HG03039 (cell line): ENCODE results near the gene CCDC158.
"Not testable (repeated sequence)": the region's sequence is repeated elsewhere in the genome, so short reads cannot be mapped to it uniquely, and the experiment has no call there.

Experiments
- ATAC-seq: cut with Tn5 transposase; IDR thresholded peaks from one replicate; pipeline ENCODE4 v1.9.1; 2021; ENCODE audit warnings: mild to moderate bottlenecking, moderate library complexity; ENCODE audit not compliant: unreplicated experiment

Gene CCDC158

DNA sequence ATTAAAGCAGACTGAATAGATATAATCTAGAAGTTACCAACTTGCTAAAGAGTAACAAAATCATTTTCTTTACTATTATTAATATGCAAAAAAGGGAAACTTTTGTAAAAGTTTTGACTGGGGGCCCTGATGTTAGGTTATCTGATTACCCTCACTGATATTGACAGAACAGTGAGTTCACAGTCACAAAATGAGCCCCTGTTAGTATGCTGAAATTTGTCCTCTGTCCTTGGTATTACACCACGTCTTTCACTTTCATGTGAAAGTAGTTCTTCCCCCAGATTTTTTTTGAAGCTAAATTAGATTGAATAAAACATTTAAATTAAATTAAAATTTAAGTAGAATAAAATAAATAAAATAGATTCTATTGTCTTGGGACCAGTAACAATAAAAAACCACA, 108.5 kb downstream of the CCDC158 start:
- ATAC-seq, result no peak

DNA sequence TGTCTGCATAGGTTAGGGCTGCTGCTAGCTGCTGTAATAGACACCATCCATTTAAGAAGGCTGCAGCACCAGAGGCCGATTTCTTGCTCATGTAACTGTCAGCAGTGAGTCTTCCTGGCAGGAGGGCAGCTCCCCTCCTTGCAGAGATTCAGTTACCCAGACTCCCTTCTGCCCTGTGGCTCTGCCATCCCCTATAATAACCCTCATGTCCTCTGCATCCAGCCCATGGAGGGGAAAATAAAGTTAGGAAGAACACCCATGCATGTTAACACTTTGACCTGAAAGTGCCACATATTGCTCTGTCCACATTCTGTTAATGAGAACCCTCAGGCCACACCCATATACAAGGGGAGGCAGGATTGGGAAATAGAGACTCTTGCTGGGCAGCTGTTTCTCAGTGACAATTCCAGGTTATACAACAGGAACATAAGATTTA, 109.0 kb downstream of the CCDC158 start:
- no peak for ATAC-seq

DNA sequence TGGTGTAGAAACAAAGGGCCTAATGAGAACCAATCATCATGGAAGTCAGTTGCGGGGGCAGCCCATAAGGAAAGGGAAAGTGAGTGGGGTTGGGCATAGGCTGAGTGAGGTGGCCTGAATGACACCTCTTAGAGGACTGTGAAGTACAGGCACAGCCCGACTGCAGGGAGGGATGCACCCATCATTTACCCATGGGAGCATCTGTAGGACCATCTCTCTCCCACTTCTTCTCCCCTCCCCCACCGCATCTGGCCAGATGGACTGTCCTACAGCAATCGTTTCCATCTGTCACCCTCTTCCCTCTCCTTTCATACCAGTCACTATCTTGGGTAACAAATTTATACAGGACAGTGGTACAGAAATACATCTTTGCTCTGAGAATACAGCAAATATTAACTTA, 110.3 kb downstream of the CCDC158 start:
- no peak for ATAC-seq

DNA sequence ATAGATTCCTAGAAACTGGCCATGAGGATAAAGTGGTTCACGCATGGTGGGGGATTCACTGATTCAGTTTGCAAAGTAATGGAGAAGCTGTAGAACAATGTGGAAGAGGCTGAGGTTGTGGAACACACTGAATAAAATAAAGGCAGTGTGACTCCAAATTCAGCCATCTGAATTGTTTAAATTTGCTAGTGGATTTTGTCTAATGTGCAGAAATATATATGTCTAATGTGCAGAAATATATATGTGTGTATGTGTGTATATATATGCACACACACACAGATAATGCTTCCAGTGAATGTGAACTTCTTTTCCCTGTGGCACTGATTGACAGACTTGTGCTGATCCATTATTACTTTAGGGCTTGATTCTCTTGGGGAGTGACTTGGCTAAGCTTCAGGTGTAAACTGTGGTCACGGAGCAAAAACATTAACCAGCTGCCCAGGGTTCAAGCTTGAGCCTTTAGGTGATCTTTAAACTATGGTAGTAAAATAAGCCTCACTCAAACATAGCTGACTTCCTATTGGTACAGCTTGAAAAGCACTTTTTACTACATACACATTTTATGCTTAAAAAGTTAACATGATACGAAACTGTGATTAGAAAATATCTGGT, 110.9 kb downstream of the CCDC158 start:
- no peak for ATAC-seq

DNA sequence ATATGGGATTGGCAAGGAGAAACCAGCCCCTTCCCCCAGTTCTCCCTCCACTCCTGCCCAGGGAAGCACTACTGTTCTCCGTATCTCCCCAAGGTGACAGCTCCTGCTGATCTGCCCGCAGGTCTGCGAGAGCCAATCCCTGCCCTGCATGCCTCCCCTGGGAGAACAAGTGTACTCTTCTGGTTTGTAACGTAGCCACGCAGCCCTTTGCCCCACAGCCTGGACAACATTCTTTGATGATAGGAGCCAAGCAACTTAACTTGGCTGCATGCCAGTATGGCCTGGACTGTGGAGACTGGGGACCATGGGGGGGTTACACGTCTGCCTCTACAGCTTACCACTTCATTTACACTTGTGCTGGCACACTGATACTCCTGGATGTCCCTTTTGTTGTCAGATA, 112.4 kb downstream of the CCDC158 start:
- no peak for ATAC-seq

DNA sequence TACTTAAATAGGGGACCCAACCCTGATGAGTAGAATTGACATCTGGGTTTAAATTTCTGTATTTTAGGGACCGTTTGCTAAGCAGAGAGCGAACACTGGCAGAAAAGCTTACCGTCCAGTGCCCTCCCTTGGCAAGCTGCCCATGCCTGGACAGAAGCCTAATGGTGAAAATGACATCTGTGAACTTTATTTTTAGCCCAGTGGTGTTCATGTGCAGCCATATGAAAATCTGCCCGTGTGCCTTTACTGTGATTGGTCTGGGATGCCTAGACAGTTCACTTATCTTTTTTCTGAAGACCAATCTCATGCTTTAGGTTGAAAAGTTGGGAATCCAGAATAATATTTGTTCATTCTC, 113.3 kb downstream of the CCDC158 start:
- no peak for ATAC-seq

DNA sequence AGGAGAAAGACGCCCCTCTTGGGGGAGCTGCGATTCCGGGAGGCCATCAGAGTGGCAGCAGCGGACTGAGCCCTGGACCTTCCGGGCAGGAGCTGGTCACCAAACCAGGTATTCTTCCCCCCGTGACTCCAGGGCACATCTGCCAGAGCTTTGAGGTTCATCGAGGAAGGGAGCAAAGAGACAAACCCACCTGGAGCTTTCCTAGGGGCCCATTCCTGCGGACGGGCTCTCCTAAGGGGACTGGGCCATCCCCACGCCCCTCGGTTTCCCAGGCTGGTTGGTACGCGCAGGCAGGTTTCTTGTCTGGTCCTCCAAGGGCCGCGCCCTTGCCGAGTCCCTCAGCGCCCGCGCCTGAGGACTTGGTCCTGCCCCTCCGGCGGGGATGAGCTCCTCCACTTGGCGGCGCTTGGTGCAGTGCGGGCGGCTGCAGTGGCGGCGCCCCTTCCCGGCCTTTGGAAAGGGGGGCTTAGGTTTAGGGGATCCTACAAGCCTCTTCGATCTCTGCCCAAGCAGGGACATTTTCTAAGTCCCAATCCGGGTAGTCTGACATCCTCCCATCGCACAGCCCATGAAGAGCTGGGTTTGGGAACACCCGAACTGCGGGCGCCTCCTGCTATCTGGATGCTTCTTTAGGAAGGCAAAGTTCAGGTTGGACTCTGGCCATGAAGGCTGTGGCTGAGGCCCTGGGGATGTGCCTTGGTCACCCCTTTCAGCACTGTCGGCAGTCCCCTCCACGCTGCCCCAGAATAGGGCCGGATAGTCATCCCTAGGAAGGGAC, 113.9 kb downstream of the CCDC158 start:
- no peak for ATAC-seq

DNA sequence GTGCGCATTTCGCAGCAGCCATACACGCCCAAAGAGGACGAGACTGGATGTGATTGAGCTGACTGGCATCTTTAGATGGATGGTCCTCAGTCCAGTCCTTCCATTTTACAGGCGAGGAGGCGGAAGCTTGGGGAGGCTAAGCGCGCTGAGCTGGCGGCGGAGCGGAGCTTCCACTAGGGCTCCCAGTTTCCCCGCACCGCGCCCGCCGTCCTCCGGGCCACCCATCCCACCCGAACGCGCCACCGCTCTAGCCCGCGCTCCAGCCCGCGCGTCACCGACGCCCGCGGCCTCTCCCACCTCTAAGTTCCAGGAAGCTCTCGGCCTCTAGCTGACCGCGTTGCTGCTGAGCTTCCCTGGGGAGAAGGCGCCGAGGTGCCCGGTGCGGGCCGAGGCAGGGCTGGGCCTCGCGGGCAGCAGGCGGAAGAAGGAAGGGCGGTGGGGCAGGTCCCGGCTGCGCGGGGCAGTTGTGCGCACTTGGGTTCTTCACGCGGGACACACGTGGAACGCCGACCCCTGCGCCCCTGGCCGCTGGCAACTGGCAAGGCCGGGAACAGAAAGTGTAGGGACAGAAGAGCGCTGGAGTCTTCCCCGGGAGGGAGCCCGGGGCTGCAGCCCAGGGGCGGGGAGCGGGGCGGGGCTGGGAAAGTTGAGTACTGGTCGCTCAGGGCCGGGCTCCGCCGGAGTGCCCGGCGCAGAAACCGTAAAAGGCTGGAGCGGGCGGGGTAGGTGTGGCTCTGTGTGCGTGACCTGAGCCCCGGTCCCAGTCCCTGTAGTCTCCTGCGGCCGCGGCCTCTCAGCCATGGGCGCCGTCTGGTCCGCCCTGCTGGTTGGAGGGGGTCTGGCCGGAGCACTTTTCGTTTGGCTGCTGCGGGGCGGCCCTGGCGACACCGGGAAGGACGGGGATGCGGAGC, 114.7 kb downstream of the CCDC158 start, which contains the start of gene STBD1:
STBD1 (plus strand) TSS at position 763 of the 911 bp plus-strand sequence; CDS start at position 800, 37 bp downstream.
- no peak for ATAC-seq

DNA sequence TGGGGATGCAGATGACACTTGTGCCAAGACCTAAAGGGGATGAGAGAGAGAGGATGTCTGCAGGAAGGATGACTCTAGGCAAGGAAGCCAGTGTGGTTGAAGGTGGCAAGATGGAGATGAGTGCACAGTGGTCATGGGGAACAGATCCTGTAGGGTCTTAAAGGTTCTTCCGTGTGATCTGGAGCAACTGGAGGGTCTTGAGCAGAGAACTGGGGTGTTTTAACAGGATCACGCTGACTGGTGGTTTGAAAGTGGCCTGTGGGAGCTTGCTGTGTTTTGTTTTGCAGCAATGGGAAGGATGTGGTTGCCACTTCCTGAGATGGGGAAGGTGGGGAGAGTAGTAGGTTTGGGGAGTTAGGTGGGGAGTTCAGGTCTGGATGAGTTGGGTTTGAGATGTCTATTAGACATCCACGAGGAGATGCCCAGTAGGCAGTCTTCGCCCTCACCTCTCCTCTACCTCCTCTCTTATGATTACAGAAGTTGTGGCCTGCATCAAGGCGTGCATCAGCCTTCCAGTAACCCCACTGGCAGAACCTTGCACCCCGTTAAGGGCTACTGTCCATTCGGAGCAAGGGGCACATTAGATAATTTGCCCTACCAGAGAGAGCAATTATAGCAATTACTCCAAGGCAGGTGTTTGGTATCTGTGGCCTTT, 115.8 kb downstream of the CCDC158 start:
- ATAC-seq, result no peak

DNA sequence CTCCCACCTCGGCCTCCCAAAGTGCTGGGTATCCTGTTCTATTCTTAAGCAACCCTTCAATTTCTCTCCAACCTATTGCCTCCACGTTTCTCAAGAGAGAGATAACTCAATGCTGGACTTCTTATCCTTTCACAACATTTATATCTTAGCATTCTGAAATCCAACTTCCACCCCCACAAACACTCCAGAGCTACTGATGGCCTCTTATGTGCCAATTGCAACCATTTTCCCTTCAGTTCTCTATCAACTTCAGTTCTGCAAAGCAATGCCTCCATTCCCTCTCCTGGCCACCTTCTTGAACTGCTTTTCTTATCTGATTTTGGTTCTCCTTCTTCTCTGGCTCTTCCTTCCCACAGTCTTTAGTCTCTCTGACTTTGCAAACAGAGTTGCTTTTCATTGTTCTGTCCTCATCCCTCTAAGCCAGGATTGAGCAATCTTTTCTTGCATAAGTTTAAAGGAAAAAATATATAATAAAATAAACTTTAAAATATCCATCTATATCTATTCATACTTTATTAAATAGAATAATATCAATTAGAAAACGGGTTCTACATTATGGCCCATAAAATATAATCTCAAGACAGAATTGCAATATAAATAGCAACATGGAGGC, 118.0 kb downstream of the CCDC158 start:
- ATAC-seq, result no peak

DNA sequence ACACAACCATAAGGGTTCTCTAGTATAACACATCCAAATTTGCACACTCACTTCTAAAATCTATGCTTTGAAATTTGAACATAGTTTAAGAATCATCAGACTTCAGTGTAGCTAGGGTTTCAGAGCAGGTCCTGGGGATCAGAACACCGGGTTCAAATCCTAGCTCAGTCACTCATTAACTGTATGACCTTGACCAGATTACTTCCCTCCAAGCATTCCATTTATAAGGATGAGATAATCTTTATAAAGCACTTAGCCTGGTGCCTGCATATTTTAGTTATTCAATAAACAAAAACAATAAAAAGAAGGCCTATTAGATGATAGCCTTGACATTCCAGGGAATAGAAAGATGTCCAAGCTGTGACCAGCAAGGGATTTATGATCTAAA, 119.2 kb downstream of the CCDC158 start:
- no peak for ATAC-seq

DNA sequence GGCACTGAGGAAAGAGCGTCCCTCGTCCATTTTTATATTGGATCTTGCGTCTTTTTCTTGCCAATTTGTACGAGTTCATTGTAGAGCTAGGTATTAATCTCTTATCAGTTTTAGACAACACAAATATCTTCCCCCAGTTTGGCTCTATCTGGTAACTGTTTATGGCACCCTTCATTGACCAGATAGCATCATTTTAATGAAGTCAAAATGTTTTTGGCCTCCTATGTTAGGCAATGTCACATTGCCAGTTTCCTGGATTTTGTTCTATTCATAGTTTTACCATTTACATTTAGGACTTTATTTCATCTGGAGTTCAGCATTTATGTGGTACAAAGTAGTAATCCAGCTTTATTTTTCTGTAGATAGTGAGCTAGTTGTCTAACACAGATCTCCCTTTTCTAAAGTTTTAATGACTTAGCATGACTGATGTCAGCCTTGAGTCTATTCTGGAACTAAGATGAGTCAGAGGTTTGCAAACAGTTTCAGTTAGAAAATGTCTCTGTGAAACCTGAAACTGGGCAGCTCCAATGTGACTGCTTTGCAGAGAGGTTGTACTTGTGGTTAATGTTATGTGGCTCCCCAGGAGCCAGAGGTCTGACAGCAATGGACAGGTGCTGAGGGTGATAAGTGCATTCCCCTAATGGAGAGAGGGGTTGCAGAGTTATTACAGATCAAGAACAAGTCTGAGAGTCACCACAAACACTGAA, 119.7 kb downstream of the CCDC158 start:
- peak; percentile 98 for ATAC-seq

DNA sequence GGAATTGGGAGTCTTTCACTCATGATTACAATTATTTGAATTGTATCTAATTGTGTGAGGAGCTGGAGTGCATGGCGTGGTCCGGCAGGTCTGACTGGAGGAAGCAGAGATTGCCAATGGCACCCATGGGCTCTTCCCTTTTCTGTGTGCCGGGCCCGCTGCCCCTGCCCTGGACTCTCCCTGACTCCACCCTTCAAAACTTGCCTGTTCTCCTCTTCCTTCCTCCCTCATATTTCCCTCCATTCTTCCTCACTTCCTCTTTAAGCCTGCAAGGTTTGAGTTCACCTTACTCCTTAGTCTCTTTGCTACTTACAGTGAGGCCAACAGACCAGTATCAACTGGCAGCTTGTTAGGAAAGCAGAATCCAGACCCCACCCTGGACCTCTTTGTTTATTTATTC, 120.9 kb downstream of the CCDC158 start:
- no peak for ATAC-seq

DNA sequence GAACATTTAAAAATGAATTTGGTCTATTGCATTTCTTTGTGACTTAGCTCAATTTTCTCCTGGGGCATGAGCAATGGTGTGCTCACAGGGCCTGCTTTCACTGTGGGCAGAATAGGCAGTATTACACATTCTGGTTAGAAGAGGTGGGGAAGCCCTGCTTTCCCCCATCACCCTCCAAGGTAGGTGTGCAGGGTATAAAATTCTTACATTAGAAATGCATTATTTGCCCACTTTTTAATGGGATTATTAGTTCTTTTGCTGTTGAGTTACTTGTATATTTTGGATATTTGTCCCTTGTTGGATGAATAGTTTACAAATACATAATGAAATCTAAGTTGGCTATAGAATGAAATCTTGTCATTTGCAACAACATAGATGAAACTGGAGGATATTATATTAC, 122.7 kb downstream of the CCDC158 start:
- no peak for ATAC-seq

DNA sequence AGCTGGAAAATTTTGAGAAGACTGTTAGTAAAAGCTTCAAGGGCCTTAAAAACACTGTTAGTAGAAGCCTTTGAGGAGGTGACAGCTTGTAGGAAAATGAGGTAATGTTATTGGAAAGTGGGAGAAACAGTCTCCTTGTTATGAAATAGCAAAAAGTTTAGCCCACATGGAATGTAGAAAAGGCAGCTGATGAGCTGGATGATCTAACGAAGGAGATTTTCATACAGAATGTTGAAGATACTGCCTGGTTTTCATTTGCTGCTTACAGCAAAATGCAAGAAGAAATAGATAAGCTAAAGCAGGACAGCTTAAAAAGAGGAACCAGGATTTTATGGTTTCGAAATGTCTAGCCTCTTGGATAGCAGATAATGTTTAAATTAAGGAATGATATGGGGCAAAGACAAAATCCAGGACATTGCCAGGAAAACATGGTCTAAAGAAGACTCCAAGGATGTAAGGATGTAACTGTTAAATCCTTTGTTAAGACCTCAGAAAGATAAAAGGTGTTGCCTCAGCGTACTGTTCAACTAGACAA, 124.6 kb downstream of the CCDC158 start:
- ATAC-seq, result no peak

DNA sequence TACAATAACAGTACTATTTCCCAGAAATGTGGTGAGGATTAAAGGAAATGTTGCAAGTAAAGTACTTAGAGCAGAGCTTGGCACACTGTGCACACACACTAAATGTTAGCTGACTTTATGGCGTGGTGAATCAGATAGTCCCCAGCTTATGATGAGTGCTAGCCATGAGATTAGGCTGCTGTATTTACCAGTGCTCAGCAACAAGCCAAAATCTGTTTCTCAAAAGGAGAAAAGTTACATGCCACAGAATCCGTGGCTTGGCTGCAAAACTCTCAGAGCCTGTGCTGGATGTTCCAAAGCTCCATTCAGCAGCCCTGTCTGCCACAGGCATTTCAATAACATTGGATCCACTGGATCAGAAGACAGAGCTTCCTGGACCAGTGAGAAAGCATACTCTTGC, 127.2 kb downstream of the CCDC158 start:
- no peak for ATAC-seq

DNA sequence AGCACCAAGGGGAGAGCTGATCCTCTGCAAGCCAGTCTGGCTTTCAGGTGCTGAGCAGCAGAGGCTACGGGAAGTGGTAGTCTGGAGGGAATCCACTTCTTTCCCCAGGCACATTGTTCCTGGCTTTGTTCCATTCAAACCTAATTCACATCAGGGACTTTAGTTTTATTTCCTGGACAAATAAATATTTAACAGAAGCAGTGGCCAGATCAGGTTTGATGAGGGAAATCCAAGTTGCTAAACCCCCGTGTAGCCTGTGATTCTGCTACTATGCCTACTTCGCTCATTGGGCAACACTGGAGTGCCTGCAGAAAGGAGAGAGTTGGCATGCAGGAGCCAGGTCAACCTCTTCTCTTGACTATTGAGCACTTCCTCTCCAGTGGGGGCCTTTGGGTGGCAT, 128.2 kb downstream of the CCDC158 start:
- ATAC-seq, result no peak

DNA sequence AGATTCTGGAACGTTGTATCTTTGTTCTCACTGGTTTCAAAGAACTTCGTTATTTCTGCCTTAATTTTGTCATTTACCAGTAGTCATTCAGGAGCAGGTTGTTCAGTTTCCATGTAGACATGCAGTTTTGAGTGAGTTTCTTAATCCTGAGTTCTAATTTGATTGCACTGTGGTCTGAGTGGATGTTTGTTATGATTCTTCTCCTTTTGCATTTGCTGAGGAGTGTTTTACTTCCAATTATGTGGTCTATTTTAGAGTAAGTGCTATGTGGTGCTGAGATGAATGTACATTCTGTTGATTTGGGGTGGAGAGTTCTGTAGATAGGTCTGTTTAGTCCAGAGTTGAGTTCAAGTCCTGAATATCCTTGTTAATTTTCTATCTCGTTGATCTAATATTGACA, 133.1 kb downstream of the CCDC158 start:
- not testable (repeated sequence) for ATAC-seq

DNA sequence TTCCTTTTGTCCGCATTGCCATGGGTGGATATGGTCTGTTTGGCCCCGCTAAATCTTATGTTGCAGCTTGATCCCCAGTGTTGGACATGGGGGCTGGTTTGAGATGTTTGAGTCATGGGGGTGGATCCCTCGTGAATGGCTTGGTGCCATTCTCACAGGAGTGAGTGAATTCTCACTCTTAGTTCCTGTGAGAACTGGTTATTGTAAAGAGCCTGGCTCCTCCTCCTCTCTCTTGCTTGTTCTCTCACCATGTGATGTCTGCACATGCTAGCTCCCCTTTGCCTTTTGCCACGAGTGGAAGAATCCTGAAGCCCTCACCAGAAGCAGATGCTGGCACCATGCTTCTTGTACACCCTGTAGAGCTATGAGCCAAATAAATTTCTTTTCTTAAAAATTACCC, 137.0 kb downstream of the CCDC158 start:
- no peak for ATAC-seq
